HEK293T (cell line): Measurements from ENCODE around the gene SH3PXD2A.

Experiments
- CTCF ChIA-PET: fragments of 350-600 bp; formaldehyde crosslinking; extraction: SDS; loops from one replicate; lab custom pipeline; 2021; ENCODE audit warnings: antibody characterized with exemption, inconsistent platforms; lab: Yijun Ruan, JAX
- POLR2A ChIA-PET: fragments of 350-600 bp; formaldehyde crosslinking; extraction: SDS; loops from one replicate; lab custom pipeline; 2020; ENCODE audit warnings: antibody characterized with exemption, inconsistent platforms; lab: Yijun Ruan, JAX
- DNase-seq: peaks from one replicate; pipeline ENCODE4 v3.0.0; 2012; ENCODE audit warnings: mixed read lengths; ENCODE audit errors: extremely low spot score
- ARNT ChIP-seq: fragments of 450-650 bp; IDR thresholded peaks from 2 replicates; pipeline ENCODE4 v1.6.1; 2017; ENCODE audit warnings: mild to moderate bottlenecking
- BHLHE40 ChIP-seq: fragments of 450-650 bp; IDR thresholded peaks from 2 replicates; pipeline ENCODE4 v1.6.1; 2016; ENCODE audit warnings: mild to moderate bottlenecking, moderate library complexity, borderline replicate concordance
- CTBP1 ChIP-seq: fragments of 450-650 bp; IDR thresholded peaks from 2 replicates; pipeline ENCODE4 v1.6.1; 2016; ENCODE audit warnings: borderline replicate concordance
- ELF4 ChIP-seq: fragments of 450-650 bp; IDR thresholded peaks from 2 replicates; pipeline ENCODE4 v1.6.1; 2017; ENCODE audit warnings: antibody characterized with exemption
- FOXA1 ChIP-seq: fragments of 450-650 bp; IDR thresholded peaks from 2 replicates; pipeline ENCODE4 v1.6.1; 2016; ENCODE audit warnings: mild to moderate bottlenecking
- FOXK2 ChIP-seq: fragments of 450-650 bp; IDR thresholded peaks from 2 replicates; pipeline ENCODE4 v1.6.1; 2016; ENCODE audit warnings: mild to moderate bottlenecking
- FOXM1 ChIP-seq: fragments of 450-650 bp; IDR thresholded peaks from 2 replicates; pipeline ENCODE4 v1.6.1; 2017; ENCODE audit warnings: mild to moderate bottlenecking, borderline replicate concordance
- HDGF ChIP-seq: fragments of 450-650 bp; IDR thresholded peaks from 2 replicates; pipeline ENCODE4 v1.6.1; 2017; ENCODE audit warnings: antibody characterized with exemption, borderline replicate concordance
- L3MBTL2 ChIP-seq: fragments of 450-650 bp; conservative IDR thresholded peaks from 2 replicates; pipeline ENCODE4 v1.6.1; 2016; ENCODE audit warnings: mild to moderate bottlenecking
- LEF1 ChIP-seq: fragments of 450-650 bp; IDR thresholded peaks from 2 replicates; pipeline ENCODE4 v1.6.1; 2017; ENCODE audit warnings: mild to moderate bottlenecking, borderline replicate concordance
- NFRKB ChIP-seq: fragments of 450-650 bp; IDR thresholded peaks from 2 replicates; pipeline ENCODE4 v1.6.1; 2016; ENCODE audit warnings: mild to moderate bottlenecking, moderate library complexity
- SP1 ChIP-seq: fragments of 450-650 bp; IDR thresholded peaks from 2 replicates; pipeline ENCODE4 v1.6.1; 2017
- SUZ12 ChIP-seq: fragments of 450-650 bp; IDR thresholded peaks from 2 replicates; pipeline ENCODE4 v1.6.1; 2016; ENCODE audit warnings: mild to moderate bottlenecking
- TARDBP ChIP-seq: fragments of 450-650 bp; IDR thresholded peaks from 2 replicates; pipeline ENCODE4 v1.6.1; 2016
- ZNF384 ChIP-seq: fragments of 450-650 bp; IDR thresholded peaks from 2 replicates; pipeline ENCODE4 v1.6.1; 2016
- TF ChIP-seq, protein P1 (sequence below): fragments of 450-650 bp; IDR thresholded peaks from 2 replicates; pipeline ENCODE4 v1.6.1; 2016

The SH3PXD2A gene

DNA sequence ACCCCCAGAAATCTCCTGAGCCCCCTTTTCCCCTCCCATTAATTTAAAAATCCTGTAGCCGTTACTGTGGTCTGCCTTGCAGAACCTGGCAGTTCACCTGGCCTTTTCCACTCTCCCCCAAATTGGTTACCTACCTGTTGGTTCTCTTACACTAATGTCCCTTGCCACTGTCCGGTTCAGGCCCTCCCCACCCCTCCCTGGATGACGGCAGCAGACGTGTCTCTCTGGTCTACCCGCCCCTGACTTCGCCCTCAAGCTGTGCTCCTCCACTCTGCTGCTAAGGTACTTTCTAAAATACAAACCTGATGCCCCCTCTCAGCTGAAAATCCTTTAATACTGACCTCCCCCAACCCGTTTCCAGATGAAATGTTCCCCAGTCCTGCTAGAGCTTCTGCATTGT, 15.6 kb upstream of the SH3PXD2A start:
- CTCF ChIA-PET, result no interaction called here
- no peak for DNase-seq
- POLR2A ChIA-PET, result no interaction called here
- TF ChIP-seq ARNT (no peak), SUZ12 (no peak), LEF1 (no peak), BHLHE40 (no peak), ELF4 (no peak), HDGF (no peak), FOXM1 (no peak), ZNF384 (no peak), TARDBP (no peak), FOXK2 (no peak), NFRKB (no peak), L3MBTL2 (no peak), SP1 (no peak)

GRCh38 chr10:103870516-103870915, 15.1 kb upstream of the SH3PXD2A start:
- POLR2A ChIA-PET, result no interaction called here
- no peak for DNase-seq
- CTCF ChIA-PET, result interaction anchor here (1.6 kb wide), 1 partner anchor 17 kb away, joined by 6 read pairs; no protein-coding TSS in a partner anchor
- TF ChIP-seq HDGF (no peak), FOXM1 (no peak), BHLHE40 (no peak), SP1 (no peak), FOXA1 (no peak), L3MBTL2 (no peak), NFRKB (no peak), ZNF384 (no peak), ARNT (no peak), CTBP1 (no peak)

- DNase-seq, result no peak
- ChIA-PET CTCF (interaction anchor here (0.9 to 1.6 kb wide), 3 partner anchors 15 to 19 kb away, joined by 3 to 6 read pairs (median 3); no protein-coding TSS in a partner anchor), POLR2A (no interaction called here)
- TF ChIP-seq LEF1 (no peak), L3MBTL2 (no peak), FOXK2 (no peak), HDGF (no peak), TARDBP (no peak), ELF4 (no peak), NFRKB (no peak), BHLHE40 (no peak), FOXM1 (no peak), SP1 (no peak)
- TF ChIP-seq, protein P1, sequence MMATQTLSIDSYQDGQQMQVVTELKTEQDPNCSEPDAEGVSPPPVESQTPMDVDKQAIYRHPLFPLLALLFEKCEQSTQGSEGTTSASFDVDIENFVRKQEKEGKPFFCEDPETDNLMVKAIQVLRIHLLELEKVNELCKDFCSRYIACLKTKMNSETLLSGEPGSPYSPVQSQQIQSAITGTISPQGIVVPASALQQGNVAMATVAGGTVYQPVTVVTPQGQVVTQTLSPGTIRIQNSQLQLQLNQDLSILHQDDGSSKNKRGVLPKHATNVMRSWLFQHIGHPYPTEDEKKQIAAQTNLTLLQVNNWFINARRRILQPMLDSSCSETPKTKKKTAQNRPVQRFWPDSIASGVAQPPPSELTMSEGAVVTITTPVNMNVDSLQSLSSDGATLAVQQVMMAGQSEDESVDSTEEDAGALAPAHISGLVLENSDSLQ, result no peak
Observed at GRCh38 chr10:103869336-103869735, 14.0 kb upstream of the SH3PXD2A start.

DNA sequence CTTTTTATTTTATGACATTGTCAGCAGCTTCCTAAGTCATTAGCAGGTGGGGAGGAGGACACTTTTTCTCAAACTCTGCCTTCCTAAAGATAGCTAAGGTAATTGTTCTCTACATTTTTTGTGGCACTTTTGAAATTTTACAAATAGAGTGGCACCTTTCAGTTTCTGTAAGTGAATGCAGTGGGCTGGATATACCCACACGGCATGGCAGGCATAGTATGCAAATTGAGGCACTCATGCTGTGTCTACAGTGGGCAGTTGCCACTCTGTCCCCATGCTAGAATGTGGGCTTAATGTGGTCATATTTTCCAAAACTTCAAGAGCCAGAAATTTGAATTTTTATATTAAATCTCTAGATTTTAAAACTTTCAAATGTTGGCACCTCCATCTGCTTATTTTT, 12.8 kb upstream of the SH3PXD2A start:
- no peak for TF ChIP-seq ARNT
- TF ChIP-seq, protein P1, result no peak
- no peak for TF ChIP-seq L3MBTL2
- TF ChIP-seq FOXA1, result no peak
- TF ChIP-seq ZNF384, result no peak
- TF ChIP-seq SP1, result no peak
- TF ChIP-seq LEF1, result no peak
- TF ChIP-seq HDGF, result no peak
- no peak for TF ChIP-seq BHLHE40
- no peak for TF ChIP-seq SUZ12
- TF ChIP-seq TARDBP, result no peak
- TF ChIP-seq NFRKB, result no peak
- POLR2A ChIA-PET, result no interaction called here
- no peak for DNase-seq
- CTCF ChIA-PET, result interaction anchor here (0.6 to 1.3 kb wide), 2 partner anchors 15 to 169 kb away, joined by 3 read pairs; no protein-coding TSS in a partner anchor

DNA sequence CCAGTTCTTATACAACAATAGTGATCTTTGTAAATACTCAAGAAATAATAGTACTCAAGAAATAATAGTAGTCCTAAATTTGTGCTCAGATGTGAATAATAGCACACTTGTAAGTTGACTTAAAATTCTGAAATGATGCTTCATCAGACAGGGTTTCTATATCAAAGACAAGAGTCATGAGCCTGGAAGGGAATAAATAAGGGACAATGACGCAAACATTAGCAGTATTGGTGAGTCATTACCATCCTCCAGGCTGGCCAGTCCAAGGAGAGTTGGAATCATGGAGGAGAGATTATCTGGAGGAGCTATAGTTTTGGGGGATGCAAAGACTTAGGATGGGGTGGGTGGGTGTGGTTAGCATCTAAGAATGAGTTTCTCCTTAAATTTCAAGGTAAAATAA, 6.1 kb upstream of the SH3PXD2A start:
- CTCF ChIA-PET, result no interaction called here

More for the DNA sequence above, 6.1 kb upstream of the SH3PXD2A start:
- POLR2A ChIA-PET, result no interaction called here
- DNase-seq, result no peak
- no peak for TF ChIP-seq L3MBTL2
- no peak for TF ChIP-seq ARNT
- TF ChIP-seq TARDBP, result no peak
- TF ChIP-seq, protein P1, result no peak
- no peak for TF ChIP-seq CTBP1
- no peak for TF ChIP-seq FOXA1
- TF ChIP-seq LEF1, result no peak
- no peak for TF ChIP-seq FOXM1
